ENCODE measurements around the gene GALNT13. TPM values are rescaled to one million over a fixed set of nuclear protein-coding genes. Genes with fewer than 3 reads are reported as not detected.

GALNT13 gene
- total RNA-seq, 2 experiments from 2014 or later = 0.32 to 0.60 TPM

DNA sequence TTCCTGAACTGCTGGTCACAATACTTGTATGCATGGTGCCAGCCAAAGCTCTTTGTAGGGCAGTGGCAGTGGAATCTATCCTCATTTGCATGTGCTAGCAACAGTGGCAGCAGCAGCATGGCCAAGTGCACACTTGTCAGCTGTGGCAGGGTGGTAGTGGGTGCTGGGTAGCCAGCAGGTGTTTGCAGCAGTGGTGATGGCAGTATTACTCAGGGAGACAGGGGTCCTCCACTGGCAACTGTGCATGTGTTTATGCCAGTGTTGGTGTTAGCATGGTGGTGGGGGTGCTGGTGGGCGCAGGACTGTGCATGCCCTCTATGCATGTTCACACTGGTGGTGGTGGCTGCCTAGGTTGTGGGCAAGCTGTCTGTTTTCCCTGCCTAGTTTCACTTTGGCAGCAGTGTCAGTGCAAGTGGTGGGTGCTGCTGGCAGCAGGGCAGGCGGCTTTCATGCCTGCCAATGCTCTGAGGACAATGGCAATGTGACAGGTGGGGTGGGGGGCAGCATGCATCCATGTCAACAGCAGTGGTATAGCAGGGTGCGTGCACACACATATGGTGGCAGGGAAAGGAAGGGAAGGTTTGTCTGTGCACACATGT lies 41.2 kb downstream of the GALNT13 start:
- ATAC-seq = no peak
- intact Hi-C loops (cut with micrococcal nuclease) = no loop called here
- Mint-ChIP-seq H3K4me3 (no peak overlapping the region), H3K27me3 (no peaks in the 10 kb centered on the region), H3K4me1 (ENCODE audit: low read depth) (no peaks in the 10 kb centered on the region), H3K9me3 (peaks cover 6% of the 10 kb centered on the region), H3K36me3 (ENCODE audit: low read depth) (no peaks in the 10 kb centered on the region), H3K27ac (no peak overlapping the region)
- TF ChIP-seq, protein P1, sequence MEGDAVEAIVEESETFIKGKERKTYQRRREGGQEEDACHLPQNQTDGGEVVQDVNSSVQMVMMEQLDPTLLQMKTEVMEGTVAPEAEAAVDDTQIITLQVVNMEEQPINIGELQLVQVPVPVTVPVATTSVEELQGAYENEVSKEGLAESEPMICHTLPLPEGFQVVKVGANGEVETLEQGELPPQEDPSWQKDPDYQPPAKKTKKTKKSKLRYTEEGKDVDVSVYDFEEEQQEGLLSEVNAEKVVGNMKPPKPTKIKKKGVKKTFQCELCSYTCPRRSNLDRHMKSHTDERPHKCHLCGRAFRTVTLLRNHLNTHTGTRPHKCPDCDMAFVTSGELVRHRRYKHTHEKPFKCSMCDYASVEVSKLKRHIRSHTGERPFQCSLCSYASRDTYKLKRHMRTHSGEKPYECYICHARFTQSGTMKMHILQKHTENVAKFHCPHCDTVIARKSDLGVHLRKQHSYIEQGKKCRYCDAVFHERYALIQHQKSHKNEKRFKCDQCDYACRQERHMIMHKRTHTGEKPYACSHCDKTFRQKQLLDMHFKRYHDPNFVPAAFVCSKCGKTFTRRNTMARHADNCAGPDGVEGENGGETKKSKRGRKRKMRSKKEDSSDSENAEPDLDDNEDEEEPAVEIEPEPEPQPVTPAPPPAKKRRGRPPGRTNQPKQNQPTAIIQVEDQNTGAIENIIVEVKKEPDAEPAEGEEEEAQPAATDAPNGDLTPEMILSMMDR (IDR thresholded peaks at IDR 0.05) = no peak
- ChIA-PET CTCF (no interaction called here), POLR2A (no interaction called here)
- no peak for DNase-seq

DNA sequence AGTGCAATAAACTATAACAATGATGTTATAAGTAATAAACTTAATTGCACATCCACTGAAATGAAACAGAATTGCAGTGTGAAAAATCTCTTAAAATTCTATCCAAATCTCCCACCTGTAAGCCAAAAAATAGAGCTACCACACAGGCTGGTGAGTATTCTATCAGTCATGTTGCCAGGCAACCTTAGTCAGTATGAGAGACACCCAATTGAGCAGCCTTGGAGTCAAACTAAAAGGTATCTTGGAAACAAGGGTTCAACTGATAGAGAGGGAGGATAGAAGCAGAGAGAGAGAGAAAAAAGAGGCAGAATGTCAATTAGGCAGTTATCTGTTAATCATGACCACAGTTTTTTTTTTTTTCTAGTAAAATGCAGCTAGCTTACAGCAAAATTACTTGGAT lies 45.8 kb downstream of the GALNT13 start:
- ChIA-PET POLR2A (no interaction called here), CTCF (no interaction called here)
- Mint-ChIP-seq H3K9me3 (peaks cover 5% of the 10 kb centered on the region), H3K27ac (no peak overlapping the region), H3K4me1 (ENCODE audit: low read depth) (no peaks in the 10 kb centered on the region), H3K27me3 (no peaks in the 10 kb centered on the region), H3K36me3 (ENCODE audit: low read depth) (no peaks in the 10 kb centered on the region), H3K4me3 (no peak overlapping the region)
- intact Hi-C loops (cut with micrococcal nuclease) = no loop called here
- ATAC-seq (no peak), DNase-seq (no peak)
- TF ChIP-seq, protein P1 (IDR thresholded peaks at IDR 0.05) = no peak

DNA sequence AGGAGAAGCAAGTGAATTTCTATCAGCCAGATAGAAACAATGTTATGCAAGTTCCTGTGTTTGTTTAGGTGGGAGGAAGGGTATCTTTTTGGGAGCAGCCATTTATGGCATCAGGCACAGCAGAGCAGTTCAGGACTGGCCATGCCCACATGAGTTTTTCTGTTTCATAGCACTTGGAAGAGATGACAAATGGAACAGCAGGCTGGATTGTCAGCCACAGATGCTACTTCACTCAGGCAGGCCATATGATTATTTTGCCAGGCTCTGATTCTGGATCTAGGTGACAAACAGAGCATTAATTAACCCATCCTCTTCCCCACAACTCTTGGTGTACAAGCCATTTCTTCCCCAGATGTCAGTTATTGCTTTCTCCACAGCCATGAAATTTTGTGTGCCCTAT lies 63.8 kb downstream of the GALNT13 start:
- Mint-ChIP-seq H3K4me3 (no peak overlapping the region), H3K27ac (no peak overlapping the region), H3K36me3 (ENCODE audit: low read depth) (no peaks in the 10 kb centered on the region), H3K4me1 (ENCODE audit: low read depth) (no peaks in the 10 kb centered on the region), H3K27me3 (no peaks in the 10 kb centered on the region), H3K9me3 (no peaks in the 10 kb centered on the region)
- CTCF ChIA-PET = no interaction called here
- DNase-seq = no peak
- ATAC-seq = no peak
- intact Hi-C loops (cut with micrococcal nuclease) = no loop called here
- TF ChIP-seq, protein P1 (IDR thresholded peaks at IDR 0.05) = no peak
- POLR2A ChIA-PET = no interaction called here

DNA sequence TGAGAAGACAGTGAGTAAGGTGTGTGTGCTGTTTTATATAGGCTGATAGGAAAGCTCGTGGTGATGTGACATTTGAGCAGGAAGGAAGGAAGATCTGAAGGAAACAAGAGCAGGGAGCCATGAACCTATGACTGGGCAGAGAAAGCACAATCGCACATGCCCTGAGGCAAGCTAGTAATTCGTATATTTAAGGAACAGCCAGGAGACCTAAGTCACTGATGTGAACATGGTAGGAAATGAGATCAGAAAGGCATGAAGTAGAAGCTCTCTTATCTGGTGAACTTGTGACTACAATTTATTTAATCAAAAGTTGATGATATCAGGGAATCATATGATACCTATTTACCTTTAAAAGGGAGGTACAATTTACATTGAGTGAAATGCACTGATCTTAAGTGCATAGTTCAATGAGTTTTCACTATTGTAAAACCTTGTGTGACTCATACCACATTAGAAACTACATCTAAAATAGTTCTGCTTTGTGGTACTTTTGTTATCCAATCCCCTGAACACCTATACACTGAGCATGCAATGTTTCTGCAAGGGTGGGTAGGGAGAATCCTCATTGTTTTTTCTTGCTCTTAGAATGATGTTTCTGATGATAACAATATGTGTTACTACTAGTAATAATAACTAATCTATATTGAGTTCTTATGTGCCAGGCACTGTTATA lies 67.5 kb downstream of the GALNT13 start:
- TF ChIP-seq, protein P1 (IDR thresholded peaks at IDR 0.05) = no peak
- no peak overlapping the region for H3K4me3 Mint-ChIP-seq
- H3K27me3 Mint-ChIP-seq = no peaks in the 10 kb centered on the region
- no peaks in the 10 kb centered on the region for H3K36me3 Mint-ChIP-seq (ENCODE audit: low read depth)
- ATAC-seq (no peak), DNase-seq (no peak)
- peaks cover under 1% of the 10 kb centered on the region for H3K9me3 Mint-ChIP-seq
- intact Hi-C loops (cut with micrococcal nuclease) = no loop called here
- ChIA-PET POLR2A (no interaction called here), CTCF (no interaction called here)
- H3K4me1 Mint-ChIP-seq (ENCODE audit: low read depth) = no peaks in the 10 kb centered on the region
- no peak overlapping the region for H3K27ac Mint-ChIP-seq

DNA sequence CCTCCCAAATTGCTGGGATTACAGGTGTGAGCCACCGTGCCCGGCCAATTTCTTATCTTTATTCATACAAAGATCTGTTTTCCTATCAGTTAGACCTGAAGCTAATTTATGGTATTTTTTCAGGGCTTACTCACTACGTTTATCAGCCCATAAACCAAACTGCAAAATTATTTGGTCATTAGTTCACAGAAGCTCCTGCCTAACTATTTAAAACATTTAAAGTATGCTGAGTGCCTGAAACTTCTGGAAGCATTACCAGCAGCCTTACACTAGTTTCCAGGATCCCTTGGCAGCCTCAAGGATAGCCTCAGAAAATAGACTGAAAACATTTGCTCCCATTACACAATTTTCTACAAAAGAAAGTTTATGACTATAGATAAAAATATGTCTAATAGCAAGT lies 68.8 kb downstream of the GALNT13 start:
- Mint-ChIP-seq H3K4me1 (ENCODE audit: low read depth) (no peaks in the 10 kb centered on the region), H3K9me3 (peaks cover 4% of the 10 kb centered on the region), H3K27ac (no peak overlapping the region), H3K27me3 (no peaks in the 10 kb centered on the region), H3K4me3 (no peak overlapping the region), H3K36me3 (ENCODE audit: low read depth) (no peaks in the 10 kb centered on the region)
- DNase-seq (no peak), ATAC-seq (no peak)
- ChIA-PET POLR2A (no interaction called here), CTCF (no interaction called here)
- TF ChIP-seq, protein P1 (IDR thresholded peaks at IDR 0.05) = no peak
- intact Hi-C loops (cut with micrococcal nuclease) = no loop called here
